HG03159 (cell line): ENCODE measurements around the gene FAM237A.

Experiments used
- ATAC-seq: cut with Tn5 transposase; IDR thresholded peaks from one replicate; pipeline ENCODE4 v1.9.1; 2021; ENCODE audit warnings: mild to moderate bottlenecking, moderate library complexity; ENCODE audit not compliant: unreplicated experiment

Gene FAM237A

GRCh38 chr2:206688453-206688852 lies 46.2 kb downstream of the FAM237A start:
- no peak for ATAC-seq

GRCh38 chr2:206688990-206689389 lies 46.7 kb downstream of the FAM237A start:
- ATAC-seq: no peak

- ATAC-seq: no peak
Measured at GRCh38 chr2:206692971-206693370, 50.7 kb downstream of the FAM237A start.

GRCh38 chr2:206693399-206694137 lies 51.3 kb downstream of the FAM237A start:
- ATAC-seq: peak; percentile 74

GRCh38 chr2:206696910-206697309 lies 54.6 kb downstream of the FAM237A start:
- no peak for ATAC-seq

GRCh38 chr2:206698811-206699210 lies 56.5 kb downstream of the FAM237A start:
- no peak for ATAC-seq
